Mesodermal cell (in vitro differentiated cells): ENCODE data around the gene CA7. TPM values are rescaled to one million over a fixed set of nuclear protein-coding genes. Genes with fewer than 3 reads are reported as not detected.

Experiments
- H3K27ac ChIP-seq: 2 replicates; pipeline ENCODE4 v1.7.0; 2013; ENCODE audit warnings: mild to moderate bottlenecking, low read depth, low read length, moderate library complexity; ENCODE audit not compliant: severe bottlenecking
- H3K36me3 ChIP-seq: 2 replicates; pipeline ENCODE4 v1.7.1; 2013; ENCODE audit warnings: mild to moderate bottlenecking, low read length, moderate library complexity; ENCODE audit not compliant: control insufficient read depth, insufficient read depth
- H3K4me1 ChIP-seq: one replicate; pipeline ENCODE4 v1.7.1; 2013; ENCODE audit warnings: mild to moderate bottlenecking, low read length; ENCODE audit not compliant: insufficient read depth, control insufficient read depth, poor library complexity, severe bottlenecking
- H3K4me3 ChIP-seq: 2 replicates; pipeline ENCODE4 v1.7.0; 2013; ENCODE audit warnings: low read length, control low read depth, mild to moderate bottlenecking; ENCODE audit not compliant: insufficient read depth, poor library complexity, severe bottlenecking; ENCODE audit errors: extremely low read depth
- H3K9me3 ChIP-seq: 2 replicates; pipeline ENCODE4 v1.7.1; 2013; ENCODE audit warnings: mild to moderate bottlenecking, low read length, moderate library complexity; ENCODE audit not compliant: control insufficient read depth
- WGBS, 2 experiments: methylation state at CpG; one replicate each; pipeline ENCODE4 v1.1.5; 2013; ENCODE audit warnings: missing lambda C conversion rate in 2 of 2; ENCODE audit not compliant: insufficient coverage in 2 of 2; 5-methylcytosine and 5-hydroxymethylcytosine counted together
- polyA plus RNA-seq, 2 experiments: library from polyadenylated mRNA; stranded (reverse); fragments of 50-300 nt; gene quantifications; one replicate each; pipeline ENCODE4 v1.2.3, GENCODE V29; 2013

CA7 gene
- not detected for polyA plus RNA-seq (2013, experiment 1 of 2)
- polyA plus RNA-seq (2013, experiment 2 of 2) = not detected

DNA sequence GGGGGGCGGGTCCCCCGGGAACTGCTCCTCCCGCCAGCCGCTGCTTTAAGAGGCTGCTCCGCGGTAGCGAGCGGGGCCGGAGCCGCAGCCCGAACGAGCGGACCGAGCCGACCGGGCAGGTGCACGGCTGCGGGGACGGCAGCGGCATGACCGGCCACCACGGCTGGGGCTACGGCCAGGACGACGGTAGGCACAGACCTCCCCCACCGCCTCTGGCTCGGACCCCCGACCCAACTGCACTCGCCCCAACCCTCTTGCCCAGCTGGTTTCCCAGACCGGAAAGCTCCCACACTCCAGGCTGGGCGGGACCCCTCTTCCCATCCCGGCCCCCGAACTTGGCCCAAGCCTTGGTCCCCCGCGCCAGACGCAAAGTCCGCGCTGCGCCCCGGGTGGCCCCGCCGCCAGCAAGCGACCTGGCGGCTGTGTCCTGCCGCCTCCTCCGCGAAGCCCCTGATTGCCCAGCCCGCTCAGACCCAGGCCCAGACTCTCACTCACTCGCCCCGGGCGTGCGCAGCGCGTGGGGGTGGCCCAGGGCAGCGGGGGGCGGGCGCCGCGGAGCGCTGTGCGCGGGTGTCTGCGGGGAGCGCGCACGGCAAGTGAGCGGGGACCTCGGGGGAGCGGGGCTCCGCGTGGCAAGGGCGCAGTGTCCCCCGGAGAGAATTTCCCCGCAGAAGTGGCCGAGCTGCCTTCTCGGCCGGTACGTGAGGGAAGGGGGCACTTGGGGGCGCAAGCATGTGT lies at the start of gene CA7:
Gene CA7, plus strand, starts transcription at position 73 of the 738 bp plus-strand sequence. Its CDS starts 74 bp downstream, at position 147.
- 2 to 4% methylated on average over 57 to 69 of the region's 79 CpGs for WGBS, 2 experiments
- no peaks in the 10 kb centered on the region for H3K36me3 ChIP-seq
- H3K9me3 ChIP-seq = no peaks in the 10 kb centered on the region

DNA sequence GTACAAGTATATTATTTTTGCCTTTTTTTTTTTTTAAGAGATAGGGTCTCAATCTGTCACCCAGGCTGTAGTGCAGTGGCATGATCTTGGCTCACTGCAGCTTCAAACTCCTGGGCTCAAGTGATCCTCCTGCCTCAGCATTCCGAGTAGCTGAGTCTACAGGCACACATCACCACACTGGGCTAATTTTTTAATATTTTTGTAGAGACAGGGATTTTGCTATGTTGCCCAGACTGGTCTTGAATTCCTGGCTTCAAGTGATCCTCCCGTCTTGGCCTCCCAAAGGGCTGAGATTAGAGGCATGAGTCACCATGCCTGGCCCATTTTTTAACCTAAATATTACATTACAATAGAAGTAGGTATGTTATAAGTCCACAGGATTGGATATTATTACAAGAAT lies 46.1 kb upstream of the CA7 start:
- Histone ChIP-seq H3K4me1 (no peaks in the 10 kb centered on the region), H3K27ac (no peak overlapping the region), H3K4me3 (no peak overlapping the region), H3K9me3 (no peaks in the 10 kb centered on the region), H3K36me3 (peaks cover 10% of the 10 kb centered on the region)
- WGBS, 2 experiments = no CpG with 5 or more reads among the region's 2 CpGs

More for the DNA sequence above, at the start of gene CA7:
- H3K4me1 ChIP-seq = no peaks in the 10 kb centered on the region
- H3K27ac ChIP-seq = no peak within 1 kb of the TSS
- peak within 1 kb of the TSS; percentile 26 for H3K4me3 ChIP-seq

DNA sequence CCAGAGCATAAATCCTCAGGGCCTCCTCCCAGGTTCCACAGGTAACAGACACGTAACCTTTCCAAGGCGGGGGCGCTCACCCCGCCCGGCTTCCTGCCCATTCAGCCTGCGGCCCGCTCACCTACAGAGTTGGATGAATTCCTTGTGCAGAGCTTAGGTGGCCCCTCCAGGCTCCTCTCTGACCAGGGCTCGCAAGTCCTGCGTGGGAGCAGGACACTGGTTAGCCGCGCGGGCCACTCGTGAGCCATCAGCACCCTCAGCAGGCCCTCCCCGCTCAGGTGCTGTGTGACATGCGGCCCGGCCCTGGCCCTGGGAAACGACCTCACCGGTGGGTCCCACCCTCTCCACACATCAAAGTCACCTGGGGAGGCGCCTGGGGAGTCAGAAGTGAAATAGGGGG lies 43.4 kb upstream of the CA7 start:
- WGBS, 2 experiments = 96 to 98% methylated on average over 11 to 14 of the region's 19 CpGs
- Histone ChIP-seq H3K4me1 (no peaks in the 10 kb centered on the region), H3K9me3 (no peaks in the 10 kb centered on the region), H3K4me3 (no peak overlapping the region), H3K36me3 (peaks cover 36% of the 10 kb centered on the region), H3K27ac (no peak overlapping the region)

DNA sequence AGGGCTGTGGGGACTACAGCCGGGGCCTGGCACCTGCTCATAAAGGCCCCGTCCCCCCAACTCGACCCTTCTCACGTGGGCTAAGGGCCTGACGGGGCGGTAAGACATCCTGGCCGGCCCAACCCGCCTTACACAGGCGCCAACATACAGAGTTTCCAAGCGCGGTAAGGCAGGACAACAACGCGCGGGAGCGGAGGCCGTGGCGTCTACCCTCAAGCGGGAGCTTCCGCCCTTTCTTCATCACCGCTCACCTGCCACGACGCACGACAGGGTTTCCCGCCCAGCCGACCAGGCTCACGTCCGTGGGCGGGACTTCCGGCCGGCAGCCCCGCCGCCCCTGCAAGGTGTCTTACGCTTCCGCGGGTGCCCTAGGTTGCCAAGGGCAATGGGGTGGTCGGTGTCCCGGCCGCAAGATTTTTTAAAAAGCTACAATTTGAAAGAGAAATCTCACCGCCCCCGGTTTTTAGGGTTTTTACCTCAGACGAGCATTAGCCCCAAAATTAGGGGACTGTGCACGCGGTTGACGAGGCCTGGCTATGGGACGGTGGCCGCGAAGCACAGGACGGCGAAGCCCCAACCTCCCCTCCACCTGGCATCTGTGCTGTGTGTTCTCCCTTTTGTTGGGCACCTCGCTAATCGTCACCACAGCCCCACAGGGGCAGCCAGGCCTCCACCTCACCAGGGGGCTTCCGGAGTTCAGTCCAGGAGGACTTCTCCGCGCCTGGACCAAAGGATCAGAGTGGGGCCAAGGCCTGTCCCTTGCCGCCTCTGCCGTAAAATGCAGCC lies 42.7 kb upstream of the CA7 start, which contains the start of gene TERB1:
Gene TERB1, minus strand, starts transcription at position 265 of the 786 bp plus-strand sequence. CDS start 4,786 bp downstream, outside the sequence.
- H3K27ac ChIP-seq = no peak within 1 kb of the TSS
- no peak within 1 kb of the TSS for H3K4me3 ChIP-seq
- no peaks in the 10 kb centered on the region for H3K4me1 ChIP-seq
- peaks cover 41% of the 10 kb centered on the region for H3K36me3 ChIP-seq
- WGBS, 2 experiments = 95 to 96% methylated on average over 52 to 56 of the region's 56 CpGs
- no peaks in the 10 kb centered on the region for H3K9me3 ChIP-seq

DNA sequence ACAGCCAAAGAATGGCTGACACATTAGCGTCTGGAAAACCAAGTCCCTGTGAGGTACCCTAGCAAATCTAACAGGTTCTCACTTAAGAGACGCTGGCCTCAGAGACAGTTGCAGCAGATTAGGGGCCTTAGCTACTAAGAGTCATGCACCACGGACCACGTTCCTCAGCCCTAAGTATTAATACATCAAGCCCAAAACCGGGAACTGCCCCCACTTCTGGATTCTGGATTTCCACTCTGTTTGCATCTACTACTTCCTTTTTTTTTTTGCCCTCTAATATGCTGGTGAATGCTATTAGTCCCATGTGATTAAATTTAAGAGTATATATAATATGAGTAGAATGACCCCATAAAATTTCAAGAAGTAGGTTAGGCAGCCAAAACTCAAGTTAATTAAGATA lies 42.1 kb upstream of the CA7 start:
- 86 to 98% methylated on average over 2 to 4 of the region's 5 CpGs for WGBS, 2 experiments
- Histone ChIP-seq H3K27ac (no peak overlapping the region), H3K4me1 (no peaks in the 10 kb centered on the region), H3K9me3 (no peaks in the 10 kb centered on the region), H3K4me3 (no peak overlapping the region), H3K36me3 (peaks cover 47% of the 10 kb centered on the region)

DNA sequence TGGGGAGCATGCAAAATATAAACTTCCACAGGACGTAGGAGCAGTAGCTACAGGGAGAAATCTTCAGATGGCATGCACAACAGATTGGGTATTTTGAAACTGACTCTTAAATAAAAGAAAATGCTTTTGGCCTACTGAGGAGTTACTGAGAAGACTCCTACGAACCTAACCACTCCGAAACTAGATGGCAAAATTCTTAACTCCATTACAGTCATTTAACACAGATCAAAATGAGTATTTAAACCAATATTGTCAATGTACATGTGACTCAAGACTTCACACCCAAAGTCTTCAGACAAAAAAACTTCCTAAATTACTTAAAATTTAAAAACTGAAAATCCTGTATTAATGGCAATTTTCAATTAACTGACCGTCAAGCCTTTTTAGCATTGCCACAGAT lies 34.4 kb upstream of the CA7 start:
- 83 to 100% methylated on average over 1 to 2 of the region's 4 CpGs for WGBS, 2 experiments
- H3K27ac ChIP-seq = no peak overlapping the region
- H3K4me3 ChIP-seq = no peak overlapping the region
- H3K4me1 ChIP-seq = no peaks in the 10 kb centered on the region
- no peaks in the 10 kb centered on the region for H3K9me3 ChIP-seq
- H3K36me3 ChIP-seq = peaks cover 87% of the 10 kb centered on the region

DNA sequence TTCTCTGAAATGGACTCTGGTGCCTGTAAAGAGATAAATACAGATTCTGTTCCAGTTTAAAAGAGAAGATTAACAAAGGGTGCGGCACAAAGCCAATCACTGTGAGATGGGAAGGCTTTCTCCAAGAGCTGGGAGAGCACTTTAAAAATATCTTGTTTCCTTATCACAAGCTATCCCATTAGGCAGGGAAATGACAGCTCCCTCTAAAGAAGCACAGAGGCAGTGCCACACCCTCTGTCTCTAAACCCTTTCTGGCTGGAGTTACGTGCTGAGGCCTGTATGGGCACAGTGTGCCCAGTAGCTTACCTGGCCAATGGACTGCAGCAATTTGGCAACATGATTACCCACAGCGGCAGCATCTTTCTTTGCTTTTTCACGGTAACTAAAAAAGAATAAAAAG lies 33.8 kb upstream of the CA7 start:
- WGBS, 2 experiments = 94 to 100% methylated on average over 1 to 3 of the region's 4 CpGs
- Histone ChIP-seq H3K27ac (no peak overlapping the region), H3K4me1 (no peaks in the 10 kb centered on the region), H3K36me3 (peaks cover 83% of the 10 kb centered on the region), H3K4me3 (no peak overlapping the region), H3K9me3 (no peaks in the 10 kb centered on the region)

DNA sequence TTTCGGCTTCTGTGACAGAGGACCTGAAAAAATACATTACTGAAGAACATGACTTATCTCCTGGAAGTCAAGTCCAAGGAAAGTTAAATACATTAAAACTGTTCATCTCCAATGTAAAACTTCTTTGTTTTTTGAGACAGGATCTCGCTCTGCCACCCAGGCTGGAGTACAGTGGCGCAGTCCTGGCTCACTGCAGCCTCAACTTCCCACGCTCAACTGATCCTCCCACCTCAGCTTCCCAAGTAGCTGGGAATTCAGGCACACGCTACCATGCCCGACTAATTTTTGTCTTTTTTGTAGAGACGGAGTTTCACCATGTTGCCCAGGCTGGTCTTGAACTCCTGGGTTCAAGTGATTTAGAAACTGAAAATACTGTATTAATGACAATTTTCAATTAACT lies 33.2 kb upstream of the CA7 start:
- H3K4me3 ChIP-seq = no peak overlapping the region
- H3K27ac ChIP-seq = no peak overlapping the region
- H3K36me3 ChIP-seq = peaks cover 82% of the 10 kb centered on the region
- no peaks in the 10 kb centered on the region for H3K9me3 ChIP-seq
- H3K4me1 ChIP-seq = no peaks in the 10 kb centered on the region
- 93 to 100% methylated on average over 4 to 5 of the region's 7 CpGs for WGBS, 2 experiments

DNA sequence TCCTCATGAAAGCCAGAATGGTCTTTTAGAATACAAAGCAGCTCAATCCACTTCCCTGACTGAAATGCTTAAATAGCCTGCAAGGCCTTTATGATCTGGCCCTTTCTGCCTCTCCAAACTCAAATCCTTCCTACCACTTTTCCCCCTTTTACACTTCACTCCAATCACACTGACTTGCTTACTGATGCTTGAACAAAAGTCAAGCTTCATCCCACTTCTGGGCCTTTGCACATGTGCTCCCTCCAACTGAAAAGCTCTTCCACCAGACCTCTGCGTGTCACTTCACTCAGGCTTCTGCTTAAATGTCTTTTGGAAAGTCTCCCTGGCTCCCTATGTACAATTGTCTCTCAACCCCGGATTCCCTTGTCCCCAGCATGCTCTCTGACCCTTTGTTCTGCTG lies 29.5 kb upstream of the CA7 start:
- WGBS, 2 experiments = 86 to 100% methylated on average over 2 of the region's 2 CpGs
- Histone ChIP-seq H3K9me3 (no peaks in the 10 kb centered on the region), H3K36me3 (peaks cover 84% of the 10 kb centered on the region), H3K27ac (no peak overlapping the region), H3K4me1 (no peaks in the 10 kb centered on the region), H3K4me3 (no peak overlapping the region)

DNA sequence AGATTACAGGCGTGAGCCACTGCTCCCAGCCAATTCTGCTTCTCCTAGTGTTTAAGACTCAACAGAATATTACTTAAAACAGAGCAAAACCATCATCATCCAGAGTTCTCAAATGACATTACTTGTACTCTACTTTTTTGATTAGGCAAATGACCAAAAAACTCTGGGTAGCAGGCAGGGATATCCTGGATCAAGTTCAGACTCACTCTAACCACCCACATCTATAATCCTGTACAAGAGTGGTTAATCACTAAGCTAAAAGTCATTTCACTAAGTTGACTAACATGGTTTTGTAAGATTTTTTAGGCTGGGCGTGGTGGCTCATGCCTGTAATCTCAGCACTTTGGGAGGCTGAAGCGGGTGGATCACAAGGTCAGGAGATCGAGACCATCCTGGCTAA lies 20.2 kb upstream of the CA7 start:
- H3K36me3 ChIP-seq = peaks cover 85% of the 10 kb centered on the region
- 100% methylated on average over 1 to 2 of the region's 4 CpGs for WGBS, 2 experiments

More for the DNA sequence above, 20.2 kb upstream of the CA7 start:
- Histone ChIP-seq H3K4me1 (no peaks in the 10 kb centered on the region), H3K27ac (no peak overlapping the region), H3K9me3 (no peaks in the 10 kb centered on the region), H3K4me3 (no peak overlapping the region)
